DMS153 treated with DMSO at 0.1 percent for 48 hours (cell line): Measurements from ENCODE around the gene RIMOC1.
"Not testable (repeated sequence)": the region's sequence is repeated elsewhere in the genome, so short reads cannot be mapped to it uniquely, and the experiment has no call there.

Experiments
- DNase-seq: peaks from one replicate; lab custom pipeline; 2025; ENCODE audit not compliant: unreplicated experiment; lab: John Stamatoyannopoulos, UW

RIMOC1 gene

GRCh38 chr5:41885286-41885685 is 18.9 kb upstream of the RIMOC1 start:
- DNase-seq: no peak

GRCh38 chr5:41891066-41891707 is 13.0 kb upstream of the RIMOC1 start:
- DNase-seq: no peak

DNA sequence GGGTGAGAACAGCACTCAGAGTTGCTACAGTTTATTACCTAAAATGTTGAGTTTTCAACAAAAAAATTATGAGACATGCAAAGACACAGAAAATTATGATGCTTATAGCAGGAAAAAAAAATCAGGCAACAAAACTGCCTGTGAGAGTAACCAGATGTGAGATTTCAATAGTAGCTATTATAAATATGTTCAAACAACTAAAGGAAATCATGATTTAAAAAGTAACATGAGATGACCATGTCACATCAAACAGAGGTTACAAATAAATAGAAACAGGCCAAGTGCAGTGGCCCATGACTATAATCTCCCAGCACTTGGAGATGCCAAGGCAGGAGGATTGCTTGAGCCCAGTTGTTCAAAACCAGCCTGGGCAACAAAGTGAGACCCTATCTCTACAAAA is 12.1 kb upstream of the RIMOC1 start:
- DNase-seq: no peak

DNA sequence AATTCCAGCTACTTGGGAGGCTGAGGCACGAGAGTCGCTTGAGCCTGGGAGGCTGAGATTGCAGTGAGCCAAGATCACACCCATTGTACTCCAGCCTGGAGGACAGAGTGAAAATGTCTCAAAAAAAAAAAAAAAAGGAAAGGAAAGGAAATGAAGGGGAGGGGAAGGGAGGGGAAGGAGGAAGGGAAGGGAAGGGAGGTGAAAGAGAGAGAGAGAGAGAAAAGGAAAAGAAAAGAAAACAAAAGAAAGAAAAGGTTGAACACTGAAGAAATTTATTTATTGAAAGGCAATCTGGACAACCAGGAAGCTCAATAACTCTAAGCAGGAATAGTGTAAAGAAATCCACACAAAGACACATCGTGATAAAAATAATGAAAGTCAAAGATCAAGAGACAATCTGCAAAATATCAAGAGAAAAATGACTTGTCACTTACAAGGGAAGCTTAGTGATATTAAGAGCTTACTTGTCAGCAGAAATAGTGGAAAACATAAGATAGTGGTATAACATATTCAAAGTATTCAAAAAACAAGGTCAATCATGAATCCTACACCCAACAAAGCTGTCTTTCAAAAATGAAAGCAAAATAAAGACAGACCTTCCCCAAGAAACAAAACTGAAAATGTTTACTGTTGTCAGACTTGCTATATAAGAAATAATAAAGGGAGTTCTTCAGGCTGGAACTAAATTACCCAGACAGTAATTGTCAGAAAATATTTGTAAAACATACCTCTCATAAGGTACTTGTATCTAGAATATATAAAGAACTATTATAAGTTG is 10.9 kb upstream of the RIMOC1 start:
- DNase-seq: no peak

DNA sequence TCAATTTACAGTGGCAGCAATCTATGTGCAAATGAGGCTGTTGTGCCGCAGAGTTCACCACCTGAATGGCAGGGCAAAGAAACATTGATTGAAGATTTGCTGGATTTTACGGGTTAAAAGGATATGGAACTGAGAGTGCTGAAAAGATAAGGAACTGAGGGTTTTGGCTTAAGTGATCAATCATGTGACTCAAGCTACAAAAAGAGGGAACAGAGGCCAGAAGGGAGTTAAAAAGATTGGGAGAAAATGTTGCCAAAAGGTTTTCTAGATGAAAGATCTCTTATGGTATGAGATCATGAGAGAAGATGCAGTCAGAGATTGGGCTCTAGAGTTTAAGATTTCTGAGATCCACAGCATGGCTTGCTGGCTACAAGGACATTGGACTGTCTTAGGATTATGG is 7.9 kb upstream of the RIMOC1 start:
- no peak for DNase-seq

GRCh38 chr5:41903382-41903891 is 707 bp upstream of the RIMOC1 start:
- no peak for DNase-seq

DNA sequence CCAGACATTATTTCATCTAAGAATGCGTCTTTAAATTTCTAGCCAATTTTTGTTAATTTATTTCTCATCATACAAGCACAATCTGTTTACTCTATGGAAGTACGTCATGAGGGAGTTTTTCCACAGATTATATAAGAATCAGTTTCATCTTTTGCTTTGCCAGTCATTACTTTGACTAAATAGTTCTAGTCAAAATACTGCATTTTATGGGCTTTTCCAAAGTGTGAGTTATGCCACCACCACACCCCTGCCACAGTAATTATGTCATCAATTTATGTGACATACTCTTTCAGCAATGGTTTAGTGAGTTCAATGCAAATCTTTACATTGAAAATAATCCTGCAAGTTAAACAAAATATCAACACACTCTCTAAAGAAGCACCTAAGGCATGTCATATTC is 2.0 kb downstream of the RIMOC1 start:
- DNase-seq: no peak

DNA sequence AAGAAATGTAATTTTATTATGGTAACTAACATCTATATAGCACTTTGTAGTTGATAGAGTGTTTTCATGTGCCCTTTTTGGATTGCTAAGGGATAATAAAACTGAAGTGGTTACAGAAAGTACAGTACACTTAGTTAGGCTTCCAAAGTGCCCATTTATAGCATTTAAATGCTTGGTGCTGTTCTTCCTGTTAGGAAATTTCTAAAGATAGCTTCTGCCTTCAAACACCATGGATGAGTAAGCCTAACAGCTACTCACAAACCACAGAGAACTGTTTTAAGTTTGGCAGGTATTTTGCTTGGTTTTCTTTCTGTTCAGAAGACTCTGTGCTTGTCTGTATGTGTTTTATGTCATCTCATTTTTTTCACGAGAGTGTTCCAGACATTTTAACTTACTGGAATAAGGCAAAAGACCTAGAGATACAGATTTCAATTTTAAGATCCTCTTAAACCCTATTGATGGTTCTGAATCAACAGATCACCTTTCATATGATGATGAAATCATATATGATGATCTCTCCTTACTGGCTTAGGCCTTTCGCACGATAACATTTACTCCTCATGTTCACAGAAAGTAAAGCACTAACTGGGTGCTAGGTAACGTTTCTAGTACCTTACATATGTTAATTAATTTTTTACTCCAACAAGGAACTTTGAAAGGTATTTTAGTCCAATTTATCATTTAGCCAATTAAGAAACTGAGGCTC is 4.4 kb downstream of the RIMOC1 start:
- DNase-seq: no peak

GRCh38 chr5:41918105-41918504 is 14.0 kb downstream of the RIMOC1 start:
- no peak for DNase-seq

DNA sequence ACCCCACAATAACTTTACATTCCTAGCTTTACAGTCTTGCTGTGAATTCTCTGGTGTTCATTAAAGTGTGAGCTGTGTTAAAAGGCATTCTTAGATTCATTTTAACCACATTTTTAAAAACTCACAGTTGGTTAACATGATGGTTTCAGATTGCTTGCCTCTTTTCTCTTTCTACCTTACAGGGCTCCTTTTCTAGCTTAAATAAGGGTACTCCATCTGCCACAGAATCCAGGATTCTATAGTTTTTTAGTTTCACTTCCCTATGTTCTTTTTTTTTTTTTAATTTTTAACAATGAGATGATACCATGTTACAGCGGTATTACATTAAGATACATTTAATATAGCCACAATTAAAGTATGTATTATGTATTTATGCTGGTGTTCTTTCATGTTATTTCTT is 17.0 kb downstream of the RIMOC1 start:
- DNase-seq: no peak

GRCh38 chr5:41921874-41922273 is 17.7 kb downstream of the RIMOC1 start:
- no peak for DNase-seq

DNA sequence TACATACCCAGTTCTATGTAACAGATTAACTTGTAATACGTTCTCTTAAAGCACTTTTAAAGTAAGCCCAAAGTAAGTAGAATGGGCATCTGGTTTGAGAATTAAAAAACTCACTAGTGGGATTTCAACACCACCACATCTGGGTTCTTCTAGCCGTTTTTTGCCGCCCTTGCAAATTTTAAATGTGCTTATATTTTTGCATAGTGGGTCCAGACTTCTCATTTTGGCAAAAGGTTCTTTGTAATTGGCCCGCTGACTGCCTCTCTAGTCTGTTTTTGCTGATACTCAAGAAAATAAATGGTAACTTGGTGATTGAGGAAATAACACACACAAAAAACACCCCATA is 20.4 kb downstream of the RIMOC1 start:
- DNase-seq: no peak

- peak; percentile 83 for DNase-seq
These were observed 20.9 kb downstream of the RIMOC1 start, which contains the start of gene FBXO4 for GRCh38 chr5:41924872-41925554. Gene FBXO4 (plus strand): TSS chr5:41925281. CDS start chr5:41925310, 29 bp downstream.

- DNase-seq: peak; percentile 8
These were observed 21.4 kb downstream of the RIMOC1 start for GRCh38 chr5:41925555-41925951.

DNA sequence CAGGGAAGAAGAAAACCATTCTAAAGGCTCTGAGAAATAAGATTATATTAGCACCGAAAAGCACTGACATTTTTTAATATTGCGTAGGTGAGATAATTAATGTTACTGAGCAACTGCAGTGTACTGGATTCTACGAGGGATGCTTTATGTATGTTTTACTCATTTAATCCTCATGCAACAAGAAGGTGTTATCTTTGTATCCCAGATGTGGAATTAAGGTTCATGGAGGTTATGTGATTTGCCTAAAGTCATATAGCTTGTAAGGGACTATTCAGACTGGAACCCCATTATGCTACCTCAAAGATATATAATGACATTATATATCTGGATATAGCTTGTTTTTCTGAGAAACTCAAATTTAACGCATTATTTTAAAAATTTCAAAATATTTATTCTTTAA is 23.5 kb downstream of the RIMOC1 start:
- DNase-seq: no peak

DNA sequence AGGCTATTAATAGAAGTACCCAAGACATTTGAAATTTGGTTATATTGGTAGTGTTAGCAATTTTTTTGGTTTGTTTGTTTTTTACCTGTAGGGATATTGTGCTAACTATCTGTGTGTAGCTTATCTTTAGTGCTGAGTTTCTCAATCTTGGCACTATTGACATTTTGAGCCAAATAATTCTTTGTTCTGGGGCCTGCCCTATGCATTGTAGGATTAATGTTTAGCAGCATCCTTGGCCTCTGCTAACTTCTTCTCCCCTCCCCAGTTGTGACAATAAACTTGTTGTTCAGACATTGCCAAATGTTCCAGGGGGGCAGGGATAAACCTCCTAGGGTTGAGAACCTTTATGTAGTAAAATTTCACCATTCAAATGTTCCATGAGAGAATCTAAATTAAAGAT is 24.9 kb downstream of the RIMOC1 start:
- DNase-seq: no peak

- DNase-seq: no peak
These were observed 28.6 kb downstream of the RIMOC1 start for GRCh38 chr5:41932770-41933169.

DNA sequence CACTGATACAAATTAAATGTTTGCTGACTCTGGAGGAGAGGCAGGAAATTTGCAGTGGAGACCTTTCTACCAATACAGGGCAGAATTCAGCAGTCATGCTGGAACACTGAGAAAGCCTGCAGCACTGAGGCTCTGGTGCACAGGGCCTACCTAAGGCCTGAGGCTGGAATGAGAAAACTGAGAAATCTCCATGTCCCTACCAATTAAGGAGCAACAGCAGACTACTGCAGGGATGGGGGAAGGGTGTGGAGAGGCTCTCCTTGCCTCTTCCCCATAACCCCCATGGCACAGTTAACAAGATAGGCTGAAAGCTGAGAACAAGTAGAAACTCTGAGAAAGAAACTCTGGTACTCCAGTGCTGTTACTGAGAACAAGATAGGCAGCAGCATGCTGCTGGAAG is 31.4 kb downstream of the RIMOC1 start:
- DNase-seq: no peak

- DNase-seq: no peak
These were observed 36.5 kb downstream of the RIMOC1 start for GRCh38 chr5:41940641-41941040.

GRCh38 chr5:41945332-41945955 is 41.3 kb downstream of the RIMOC1 start:
- not testable (repeated sequence) for DNase-seq

DNA sequence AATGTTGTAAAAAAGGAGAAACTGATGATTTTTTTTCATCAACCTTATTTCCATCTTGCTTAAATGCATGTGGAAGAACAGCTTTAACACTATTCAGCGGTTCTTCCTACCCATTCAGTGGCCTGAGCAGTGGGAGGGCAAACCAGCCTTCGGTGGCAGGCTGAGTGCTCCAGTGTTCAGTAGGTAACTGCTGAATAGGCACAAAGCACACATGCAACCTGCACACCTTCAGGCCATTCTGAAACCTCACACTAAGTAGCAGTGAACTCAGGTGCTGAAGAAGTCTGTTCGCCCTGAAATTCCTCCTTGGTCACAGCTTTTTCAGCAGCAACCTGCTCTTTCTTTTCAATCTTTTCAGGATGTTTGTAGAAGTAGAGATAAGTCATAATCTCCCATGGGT is 47.1 kb downstream of the RIMOC1 start:
- DNase-seq: no peak
